Fibroblast of lung (primary cell): ENCODE results near the gene TMEM212. TPM values are rescaled to one million over a fixed set of nuclear protein-coding genes. Genes with fewer than 3 reads are reported as not detected.
A peak's percentile ranks its signal among the peaks of the same experiment; 100 is the strongest.

ENCODE experiments used
- DNase-seq, 2 donors: peaks; one replicate each; pipeline versions ENCODE4 v3.0.0 to v3.0.0-alpha.2; 2010; ENCODE audit warnings: low read depth in 2 of 2
- H2AFZ ChIP-seq: 2 replicates; pipeline ENCODE4 v1.5.1; 2012; ENCODE audit warnings: low read length, control low read depth, inconsistent platforms
- H3K27ac ChIP-seq: 2 replicates; pipeline ENCODE4 v1.5.1; 2011; ENCODE audit warnings: low read length, control low read depth; ENCODE audit not compliant: insufficient read depth
- H3K27me3 ChIP-seq: 2 replicates; pipeline ENCODE4 v1.5.1; 2011; ENCODE audit warnings: mild to moderate bottlenecking, low read length; ENCODE audit not compliant: control insufficient read depth, insufficient read depth
- H3K36me3 ChIP-seq: 2 replicates; pipeline ENCODE4 v1.5.1; 2011; ENCODE audit warnings: low read length; ENCODE audit not compliant: control insufficient read depth, insufficient read depth
- H3K4me1 ChIP-seq: 2 replicates; pipeline ENCODE4 v1.5.1; 2011; ENCODE audit warnings: low read length; ENCODE audit not compliant: control insufficient read depth, insufficient read depth; ENCODE audit errors: extremely low read depth
- H3K4me2 ChIP-seq: 2 replicates; pipeline ENCODE4 v1.5.1; 2011; ENCODE audit warnings: low read length, control low read depth; ENCODE audit not compliant: insufficient read depth; ENCODE audit errors: extremely low read depth
- H3K4me3 ChIP-seq, 4 experiments: fragments of 200-600 bp in 1 of 4; sonication (generic) in 1 of 4; replicated peaks in 1 of 4; 2 replicates each; pipeline ENCODE4 v1.5.1; 2011 to 2016; ENCODE audit warnings: low read length in 4 of 4, low read depth in 3 of 4, mild to moderate bottlenecking in 3 of 4, control low read depth in 2 of 4, inconsistent platforms in 1 of 4, mixed read lengths in 1 of 4; ENCODE audit not compliant: insufficient read depth in 1 of 4; ENCODE audit errors: control extremely low read depth in 1 of 4
- H3K79me2 ChIP-seq: 2 replicates; pipeline ENCODE4 v1.5.1; 2012; ENCODE audit warnings: mild to moderate bottlenecking, low read length, inconsistent platforms; ENCODE audit not compliant: control insufficient read depth, insufficient read depth
- H3K9ac ChIP-seq: 2 replicates; pipeline ENCODE4 v1.5.1; 2011; ENCODE audit warnings: mild to moderate bottlenecking, low read length, control low read depth; ENCODE audit not compliant: insufficient read depth
- H3K9me3 ChIP-seq: 2 replicates; pipeline ENCODE4 v1.5.1; 2012; ENCODE audit warnings: low read depth, low read length; ENCODE audit not compliant: control insufficient read depth, insufficient read depth
- H4K20me1 ChIP-seq: 2 replicates; pipeline ENCODE4 v1.5.1; 2011; ENCODE audit warnings: low read length; ENCODE audit not compliant: control insufficient read depth, insufficient read depth; ENCODE audit errors: extremely low read depth
- EZH2 ChIP-seq: IDR thresholded peaks from 2 replicates; pipeline ENCODE4 v1.5.1; 2012; ENCODE audit warnings: low read length, control low read depth, mild to moderate bottlenecking; ENCODE audit errors: missing control alignments
- polyA plus RNA-seq, 2 donors: library from polyadenylated mRNA; depleted of rRNA in 1 of 2; stranded (reverse) in 1 of 2; unstranded in 1 of 2; fragments of >200 nt; gene quantifications; 2 replicates each; pipeline ENCODE4 v1.2.1, GENCODE V29; 2011 to 2012; ENCODE audit warnings: missing spikeins in 1 of 2
- total RNA-seq: library from RNA; depleted of rRNA; stranded (reverse); fragments of >200 nt; gene quantifications from 2 replicates; pipeline ENCODE4 v1.2.1, GENCODE V29; 2014
- TF ChIP-seq, protein P1 (sequence below), 2 donors: IDR thresholded peaks in 1 of 2; conservative IDR thresholded peaks in 1 of 2; 1 replicate in 1 of 2; 2 replicates in 1 of 2; pipeline ENCODE4 v1.5.1; 2011 to 2012; ENCODE audit warnings: low read length in 2 of 2, control low read depth in 1 of 2, inconsistent platforms in 1 of 2, low read depth in 1 of 2, mild to moderate bottlenecking in 1 of 2

TMEM212 gene
- total and polyA plus RNA-seq, 2 donors (not counting 1 experiment from before 2014, with no cell fraction given): not detected

DNA sequence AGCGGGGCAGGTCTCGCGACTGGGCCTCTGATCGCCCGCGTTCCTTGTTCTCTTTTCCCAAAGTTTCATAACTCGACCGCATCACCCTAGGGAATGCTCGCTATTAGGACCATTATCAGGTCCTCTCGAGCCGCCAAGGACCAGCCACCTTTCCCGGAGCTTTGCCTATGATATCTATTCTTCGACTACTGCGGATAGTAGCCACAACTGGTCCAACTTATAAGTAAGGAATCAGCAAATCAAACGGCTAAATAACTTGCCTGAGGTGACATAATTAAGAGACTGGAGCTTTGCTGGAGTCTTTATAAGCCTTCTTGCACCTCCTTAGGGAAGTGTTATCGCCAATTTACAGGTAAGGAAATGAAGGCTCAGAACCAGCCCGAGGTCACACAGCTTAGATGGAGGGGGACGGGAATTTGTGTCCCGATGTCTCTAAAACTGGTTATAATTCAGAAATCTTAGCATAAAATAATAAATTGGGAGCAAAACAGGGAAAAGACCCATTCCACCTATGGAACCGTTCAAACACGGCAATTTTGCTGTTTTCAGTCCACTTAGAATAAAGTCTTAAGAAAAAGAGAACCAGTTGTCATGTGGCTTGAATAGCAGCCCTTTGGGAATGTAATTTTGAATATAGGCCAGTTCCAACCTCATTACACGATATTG lies 32.4 kb upstream of the TMEM212 start:
- DNase-seq: no peak
- no peaks in the 10 kb centered on the region for H3K9me3 ChIP-seq

DNA sequence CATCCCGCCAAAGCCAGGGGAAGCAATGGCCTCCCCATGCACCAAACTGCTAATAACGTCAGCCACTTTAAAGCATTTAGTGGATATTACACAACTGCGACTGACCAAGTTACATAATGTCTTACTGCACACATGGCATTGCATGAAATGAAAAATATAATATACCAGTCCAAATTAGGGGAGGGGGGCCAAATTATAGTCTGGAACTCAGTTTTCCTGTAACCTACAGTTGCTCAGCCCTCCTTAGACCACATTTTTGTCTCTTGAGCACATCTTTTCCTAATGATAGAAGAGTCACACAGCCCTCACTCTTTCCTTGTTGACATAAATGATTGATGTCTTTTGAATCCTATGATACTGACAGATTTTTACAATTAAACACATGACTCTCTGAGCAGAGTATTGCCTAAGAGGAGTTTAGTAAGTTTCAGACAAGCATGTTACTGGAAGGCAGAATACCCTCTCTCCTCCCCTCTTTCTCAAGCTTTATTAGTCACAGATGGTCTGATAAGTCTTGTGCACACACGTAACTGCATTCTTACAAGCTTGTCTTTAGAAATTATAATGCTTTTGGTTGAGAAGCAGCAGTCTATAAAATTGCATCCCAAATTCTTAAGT lies 31.7 kb upstream of the TMEM212 start:
- H3K4me3 ChIP-seq: peak overlapping the region in 1 of 4 experiments; percentile 58
- H3K4me2 ChIP-seq: peak overlapping the region; percentile 94
- H4K20me1 ChIP-seq: no peaks in the 10 kb centered on the region
- no peaks in the 10 kb centered on the region for H3K79me2 ChIP-seq
- no peaks in the 10 kb centered on the region for H3K27me3 ChIP-seq
- TF ChIP-seq, protein P1, sequence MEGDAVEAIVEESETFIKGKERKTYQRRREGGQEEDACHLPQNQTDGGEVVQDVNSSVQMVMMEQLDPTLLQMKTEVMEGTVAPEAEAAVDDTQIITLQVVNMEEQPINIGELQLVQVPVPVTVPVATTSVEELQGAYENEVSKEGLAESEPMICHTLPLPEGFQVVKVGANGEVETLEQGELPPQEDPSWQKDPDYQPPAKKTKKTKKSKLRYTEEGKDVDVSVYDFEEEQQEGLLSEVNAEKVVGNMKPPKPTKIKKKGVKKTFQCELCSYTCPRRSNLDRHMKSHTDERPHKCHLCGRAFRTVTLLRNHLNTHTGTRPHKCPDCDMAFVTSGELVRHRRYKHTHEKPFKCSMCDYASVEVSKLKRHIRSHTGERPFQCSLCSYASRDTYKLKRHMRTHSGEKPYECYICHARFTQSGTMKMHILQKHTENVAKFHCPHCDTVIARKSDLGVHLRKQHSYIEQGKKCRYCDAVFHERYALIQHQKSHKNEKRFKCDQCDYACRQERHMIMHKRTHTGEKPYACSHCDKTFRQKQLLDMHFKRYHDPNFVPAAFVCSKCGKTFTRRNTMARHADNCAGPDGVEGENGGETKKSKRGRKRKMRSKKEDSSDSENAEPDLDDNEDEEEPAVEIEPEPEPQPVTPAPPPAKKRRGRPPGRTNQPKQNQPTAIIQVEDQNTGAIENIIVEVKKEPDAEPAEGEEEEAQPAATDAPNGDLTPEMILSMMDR (conservative IDR thresholded peaks at IDR 0.05 in 1 of 2, IDR thresholded peaks at IDR 0.05 in 1 of 2; ENCODE audit: low read depth in 1 of 2, low read length in 2 of 2): no peak
- TF ChIP-seq EZH2: no peak
- H3K27ac ChIP-seq: peak overlapping the region; percentile 94
- DNase-seq: peak; percentile 98 to 99
- H2AFZ ChIP-seq: no peak overlapping the region
- no peak overlapping the region for H3K9ac ChIP-seq
- H3K36me3 ChIP-seq: no peaks in the 10 kb centered on the region
- no peaks in the 10 kb centered on the region for H3K9me3 ChIP-seq
- peaks cover 12% of the 10 kb centered on the region for H3K4me1 ChIP-seq

More for the DNA sequence above, 32.4 kb upstream of the TMEM212 start:
- H3K4me1 ChIP-seq: peaks cover 12% of the 10 kb centered on the region
- H3K27me3 ChIP-seq: no peaks in the 10 kb centered on the region
- H3K36me3 ChIP-seq: no peaks in the 10 kb centered on the region
- H3K9ac ChIP-seq: peak overlapping the region; percentile 92
- peak overlapping the region; percentile 94 for H3K4me2 ChIP-seq
- peak overlapping the region; percentile 94 for H3K27ac ChIP-seq
- TF ChIP-seq, protein P1 (conservative IDR thresholded peaks at IDR 0.05 in 1 of 2, IDR thresholded peaks at IDR 0.05 in 1 of 2; ENCODE audit: low read depth in 1 of 2, low read length in 2 of 2): no peak
- no peak for TF ChIP-seq EZH2
- H4K20me1 ChIP-seq: no peaks in the 10 kb centered on the region
- H2AFZ ChIP-seq: no peak overlapping the region
- no peaks in the 10 kb centered on the region for H3K79me2 ChIP-seq
- H3K4me3 ChIP-seq: peak overlapping the region; percentile 58 to 74 (median 66)

DNA sequence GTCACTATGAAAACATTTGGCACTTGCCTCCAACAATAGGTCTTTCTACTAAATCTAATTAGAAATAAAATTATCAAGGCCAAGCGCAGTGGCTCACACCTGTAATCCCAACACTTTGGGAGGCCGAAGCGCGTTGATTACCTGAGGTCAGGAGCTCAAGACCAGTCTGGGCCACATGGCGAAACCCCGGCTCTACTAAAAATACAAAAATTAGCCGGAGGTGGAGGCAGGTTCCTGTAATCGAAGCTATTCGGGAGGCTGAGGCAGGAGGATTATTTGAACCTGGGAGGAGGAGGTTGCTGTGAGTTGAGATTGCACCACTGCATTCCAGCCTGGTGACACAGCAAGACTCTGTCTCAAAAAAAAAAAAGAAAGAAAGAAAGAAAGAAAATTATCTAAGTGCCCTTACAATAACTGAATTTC lies 31.2 kb upstream of the TMEM212 start:
- H3K27me3 ChIP-seq: no peaks in the 10 kb centered on the region
- H3K27ac ChIP-seq: peak overlapping the region; percentile 82
- H3K9me3 ChIP-seq: no peaks in the 10 kb centered on the region
- TF ChIP-seq EZH2: no peak
- TF ChIP-seq, protein P1 (conservative IDR thresholded peaks at IDR 0.05 in 1 of 2, IDR thresholded peaks at IDR 0.05 in 1 of 2; ENCODE audit: low read depth in 1 of 2, low read length in 2 of 2): no peak
- H4K20me1 ChIP-seq: no peaks in the 10 kb centered on the region
- peak; percentile 58 to 75 for DNase-seq
- H3K4me2 ChIP-seq: peak overlapping the region; percentile 8
- no peaks in the 10 kb centered on the region for H3K79me2 ChIP-seq
- peaks cover 8% of the 10 kb centered on the region for H3K4me1 ChIP-seq
- H3K36me3 ChIP-seq: no peaks in the 10 kb centered on the region
- no peak overlapping the region for H3K9ac ChIP-seq
- H2AFZ ChIP-seq: no peak overlapping the region
- no peak overlapping the region for H3K4me3 ChIP-seq
